Ovary (tissue), 9 donors: ENCODE data around the gene ANHX. TPM values are rescaled to one million over a fixed set of nuclear protein-coding genes. Genes with fewer than 3 reads are reported as not detected.

ENCODE experiments used
- DNase-seq, 5 donors: peaks; one replicate each; pipeline ENCODE4 v3.0.0-alpha.2; 2019 to 2020
- H3K27ac ChIP-seq, 2 donors: fragments of 200-600 bp; one replicate each; pipeline versions ENCODE4 v1.5.1 to v1.8.0; 2019 to 2022
- H3K27me3 ChIP-seq: fragments of 200-600 bp; one replicate; pipeline ENCODE4 v1.8.0; 2022
- H3K36me3 ChIP-seq: fragments of 200-600 bp; sonication (generic); one replicate; pipeline ENCODE4 v1.5.1; 2019
- H3K4me1 ChIP-seq: one replicate; pipeline ENCODE4 v1.8.1; 2013; ENCODE audit warnings: mild to moderate bottlenecking, moderate library complexity; ENCODE audit not compliant: insufficient read depth
- H3K4me3 ChIP-seq: fragments of 200-600 bp; sonication (generic); one replicate; pipeline ENCODE4 v1.5.1; 2017
- H3K9me3 ChIP-seq, 2 donors: fragments of 200-600 bp in 1 of 2; sonication (generic) in 1 of 2; one replicate each; pipeline versions ENCODE4 v1.5.1 to v1.8.1; 2013 to 2019; ENCODE audit warnings: mild to moderate bottlenecking in 1 of 2, moderate library complexity in 1 of 2
- EP300 ChIP-seq: sonication (generic); formaldehyde crosslinking; IDR thresholded peaks from one replicate; pipeline ENCODE4 v1.6.1; 2017; ENCODE audit warnings: antibody characterized with exemption
- POLR2A ChIP-seq: fragments of 450-650 bp; IDR thresholded peaks from one replicate; pipeline ENCODE4 v1.6.1; 2017; ENCODE audit warnings: antibody characterized with exemption, mild to moderate bottlenecking, moderate library complexity
- WGBS, 3 donors: extraction: QIAGEN DNeasy Blood & Tissue Kit in 1 of 3; methylation state at CpG; one replicate each; pipeline versions ENCODE4 v1.1.5 to v1.1.7; 2013 to 2017; 5-methylcytosine and 5-hydroxymethylcytosine counted together
- intact Hi-C, 4 donors: fragments of 100-400 bp; cut with DNase I; formaldehyde crosslinking; loops; one replicate each; pipeline versions ENCODE4 v1.11.0 to v1.15.1; 2022 to 2023
- polyA plus RNA-seq, 2 donors: library from polyadenylated mRNA; stranded (reverse); fragments of 200-250 nt in 1 of 2; fragments of 350-450 nt in 1 of 2; fragmentation: Illumina TruSeq in 1 of 2; extraction: RNeasy Lipid Tissue Mini Kit (QIAGEN cat#74804) in 1 of 2; gene quantifications; one replicate each; pipeline ENCODE4 v1.2.3, GENCODE V29; 2013 to 2014
- total RNA-seq, 7 donors: library from RNA; depleted of rRNA in 2 of 7; stranded (reverse); fragments of >200 nt in 2 of 7; fragmentation: NEBNext Ultra II Directional in 3 of 7; extraction: Animal tissue kit (Norgen Biotek cat#: 25700) in 3 of 7; gene quantifications; one replicate each; pipeline versions ENCODE4 v1.1.0 to v1.2.4, GENCODE V29; 2016 to 2023
- TF ChIP-seq, protein P1 (sequence below), 3 donors: fragments of 450-650 bp in 2 of 3; fragments of 200-600 bp in 1 of 3; IDR thresholded peaks; one replicate each; pipeline versions ENCODE4 v1.5.1 to v1.8.0; 2016 to 2022; ENCODE audit warnings: antibody characterized with exemption in 3 of 3, mild to moderate bottlenecking in 1 of 3
- donor health status: DM: no; HTN: no; CAD: no; lungs with moderate emphysema.
- donor health status: DM: no; HTN: no; CAD: no.
- donor health status: Bipolar disorder and iron deficiency.
- donor health status: DM: yes; HTN: yes; CAD: no.
- donor health status: DM: no; HTN: no; CAD: no.
- donor health status: DM: yes; HTN: yes; CAD: no.

The ANHX gene
- total and polyA plus RNA-seq, 9 donors = not detected

DNA sequence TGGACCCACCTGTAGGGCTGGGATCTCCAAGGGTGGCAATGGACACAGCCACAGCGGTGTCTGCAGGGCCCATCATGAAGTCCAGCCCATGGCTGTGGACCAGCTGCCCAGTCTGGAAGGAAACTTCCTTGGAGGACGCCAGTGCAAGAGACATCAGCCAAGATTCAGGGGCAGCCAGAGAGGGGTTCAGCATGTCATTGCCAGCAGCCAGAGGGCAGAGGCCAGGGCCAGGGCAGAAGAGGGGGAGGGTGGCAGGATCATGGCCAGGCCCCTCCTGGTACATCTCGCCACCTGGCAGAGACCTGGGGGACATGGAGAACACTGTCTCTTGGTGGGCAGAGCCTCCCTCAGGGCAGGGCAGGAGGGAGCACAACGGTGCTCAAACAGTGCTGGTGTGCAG lies 10.2 kb downstream of the ANHX start:
- WGBS, 3 donors = 74 to 83% (median 80%) methylated on average over 4 of the region's 4 CpGs
- no peaks in the 10 kb centered on the region for H3K36me3 ChIP-seq

DNA sequence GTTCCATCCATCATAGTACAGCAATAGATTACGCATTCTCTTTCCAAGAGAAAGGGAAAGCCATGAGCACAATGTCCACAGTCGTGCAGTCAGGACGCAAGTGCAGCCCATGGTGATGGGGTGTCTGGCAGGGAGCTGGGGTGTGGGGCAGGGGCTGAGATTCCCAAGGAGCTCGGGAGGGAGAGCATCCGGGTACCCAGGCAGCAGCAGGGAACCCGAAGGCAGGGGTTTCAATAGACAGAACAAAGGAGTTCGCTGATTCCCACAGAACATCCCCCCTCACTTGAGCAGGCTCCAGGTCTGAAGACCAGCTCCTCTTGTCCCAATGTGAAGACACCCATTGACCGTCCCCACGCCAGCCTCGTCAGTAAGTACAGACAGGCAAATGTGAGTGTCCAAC lies 13.5 kb downstream of the ANHX start:
- no peaks in the 10 kb centered on the region for H3K4me1 ChIP-seq
- intact Hi-C loops = no loop called here
- peaks cover 0 to 2% of the 10 kb centered on the region in 2 donors for H3K9me3 ChIP-seq
- WGBS, 3 donors = 82 to 85% (median 84%) methylated on average over 10 of the region's 10 CpGs
- no peak for DNase-seq
- H3K27ac ChIP-seq = no peak overlapping the region
- TF ChIP-seq POLR2A (no peak), EP300 (no peak)
- TF ChIP-seq, protein P1, sequence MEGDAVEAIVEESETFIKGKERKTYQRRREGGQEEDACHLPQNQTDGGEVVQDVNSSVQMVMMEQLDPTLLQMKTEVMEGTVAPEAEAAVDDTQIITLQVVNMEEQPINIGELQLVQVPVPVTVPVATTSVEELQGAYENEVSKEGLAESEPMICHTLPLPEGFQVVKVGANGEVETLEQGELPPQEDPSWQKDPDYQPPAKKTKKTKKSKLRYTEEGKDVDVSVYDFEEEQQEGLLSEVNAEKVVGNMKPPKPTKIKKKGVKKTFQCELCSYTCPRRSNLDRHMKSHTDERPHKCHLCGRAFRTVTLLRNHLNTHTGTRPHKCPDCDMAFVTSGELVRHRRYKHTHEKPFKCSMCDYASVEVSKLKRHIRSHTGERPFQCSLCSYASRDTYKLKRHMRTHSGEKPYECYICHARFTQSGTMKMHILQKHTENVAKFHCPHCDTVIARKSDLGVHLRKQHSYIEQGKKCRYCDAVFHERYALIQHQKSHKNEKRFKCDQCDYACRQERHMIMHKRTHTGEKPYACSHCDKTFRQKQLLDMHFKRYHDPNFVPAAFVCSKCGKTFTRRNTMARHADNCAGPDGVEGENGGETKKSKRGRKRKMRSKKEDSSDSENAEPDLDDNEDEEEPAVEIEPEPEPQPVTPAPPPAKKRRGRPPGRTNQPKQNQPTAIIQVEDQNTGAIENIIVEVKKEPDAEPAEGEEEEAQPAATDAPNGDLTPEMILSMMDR (IDR thresholded peaks at IDR 0.05) = no peak
- no peak overlapping the region for H3K4me3 ChIP-seq
- H3K27me3 ChIP-seq = no peaks in the 10 kb centered on the region
- H3K36me3 ChIP-seq = no peaks in the 10 kb centered on the region

More for the DNA sequence above, 10.2 kb downstream of the ANHX start:
- Histone ChIP-seq H3K27me3 (no peaks in the 10 kb centered on the region), H3K27ac (no peak overlapping the region), H3K9me3 (no peaks in the 10 kb centered on the region), H3K4me1 (no peaks in the 10 kb centered on the region), H3K4me3 (no peak overlapping the region)
- intact Hi-C loops = no loop called here
- no peak for TF ChIP-seq POLR2A
- TF ChIP-seq, protein P1 (IDR thresholded peaks at IDR 0.05) = no peak
- no peak for TF ChIP-seq EP300
- DNase-seq = no peak

DNA sequence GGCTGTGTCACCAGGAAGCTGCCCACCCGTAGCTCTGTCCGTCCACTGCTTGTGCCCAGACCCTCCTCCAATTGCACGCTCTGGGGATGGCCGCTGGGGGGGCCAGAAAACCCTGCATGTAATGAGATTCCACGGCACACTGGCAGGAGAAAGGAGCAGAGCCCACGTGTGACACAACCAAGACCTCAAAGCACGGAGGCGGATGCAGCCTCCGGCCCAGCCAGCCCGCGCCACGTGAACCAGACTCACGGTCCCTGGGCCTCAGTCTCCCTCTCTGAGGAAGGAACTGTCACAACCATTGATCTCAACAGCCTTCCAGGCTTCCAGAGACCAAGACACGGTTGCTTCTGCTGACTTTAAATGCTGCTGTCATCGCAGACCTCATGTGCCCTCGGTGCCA lies 14.4 kb downstream of the ANHX start:
- H3K9me3 ChIP-seq = peaks cover 0 to 12% of the 10 kb centered on the region in 2 donors
- no peaks in the 10 kb centered on the region for H3K27me3 ChIP-seq
- WGBS, 3 donors = 83% methylated on average over 15 to 16 of the region's 16 CpGs
- TF ChIP-seq EP300 (no peak), POLR2A (no peak)
- TF ChIP-seq, protein P1 (IDR thresholded peaks at IDR 0.05) = no peak
- H3K27ac ChIP-seq = no peak overlapping the region
- intact Hi-C loops = no loop called here
- H3K36me3 ChIP-seq = no peaks in the 10 kb centered on the region
- H3K4me1 ChIP-seq = no peaks in the 10 kb centered on the region
- DNase-seq = no peak
- no peak overlapping the region for H3K4me3 ChIP-seq

DNA sequence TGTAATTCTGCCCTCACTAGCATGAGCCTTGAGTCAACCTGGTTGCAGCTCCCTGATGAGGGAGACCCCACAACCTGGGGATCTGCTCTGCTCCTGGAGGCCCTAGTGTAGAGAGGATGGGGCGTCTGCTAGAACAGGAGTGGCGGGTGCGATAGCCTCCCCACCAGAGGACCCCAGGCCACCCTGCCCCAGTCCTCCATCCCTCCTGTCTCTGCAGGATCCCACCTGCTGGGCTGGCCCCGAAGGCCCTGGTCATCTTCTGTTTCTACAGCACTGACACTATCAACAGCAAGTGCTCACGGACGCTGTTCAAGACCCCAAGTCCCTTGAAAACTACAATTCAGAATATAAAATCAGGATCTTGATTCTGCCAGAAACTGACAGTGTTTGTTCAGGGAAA lies 15.2 kb downstream of the ANHX start:
- DNase-seq = no peak
- TF ChIP-seq POLR2A (no peak), EP300 (no peak)
- TF ChIP-seq, protein P1 (IDR thresholded peaks at IDR 0.05) = no peak
- H3K9me3 ChIP-seq = peaks cover 0 to 14% of the 10 kb centered on the region in 2 donors
- no peak overlapping the region for H3K4me3 ChIP-seq
- no peak overlapping the region for H3K27ac ChIP-seq
- 84 to 94% (median 84%) methylated on average over 6 of the region's 6 CpGs for WGBS, 3 donors
- H3K4me1 ChIP-seq = no peaks in the 10 kb centered on the region
- intact Hi-C loops = no loop called here
- H3K36me3 ChIP-seq = no peaks in the 10 kb centered on the region
- no peaks in the 10 kb centered on the region for H3K27me3 ChIP-seq
